TTC549 (cell line): Measurements from ENCODE around the gene KCNT1.

Experiments
- FAIRE-seq: peaks from 2 replicates; lab custom pipeline; 2012; peaks lifted over from hg19 to GRCh38; lab: Jason Lieb, UNC

KCNT1 gene

GRCh38 chr9:135673941-135674340, 28.0 kb upstream of the KCNT1 start:
- no peak for FAIRE-seq

- no peak for FAIRE-seq
Measured at GRCh38 chr9:135674977-135675376, 27.0 kb upstream of the KCNT1 start.

DNA sequence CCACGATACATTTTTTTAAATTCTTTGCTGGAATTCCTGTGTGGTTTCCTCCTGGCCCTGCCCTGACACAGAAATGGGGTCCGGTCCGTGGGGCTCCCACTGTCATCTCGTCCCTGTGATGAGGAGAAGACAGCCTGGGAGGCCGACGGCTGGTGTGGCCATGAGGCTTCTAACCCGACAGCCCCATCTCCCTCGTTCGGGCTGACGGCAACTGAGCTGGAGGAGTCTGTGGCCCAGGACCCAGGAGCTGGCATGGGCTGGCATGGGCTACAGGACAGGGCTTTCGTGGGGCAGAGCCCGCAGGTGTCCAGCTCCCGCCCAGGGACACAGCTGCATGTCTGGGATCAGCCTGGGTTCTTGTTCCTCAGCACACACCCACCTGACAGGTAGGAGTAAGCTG, 25.1 kb upstream of the KCNT1 start:
- no peak for FAIRE-seq

GRCh38 chr9:135677641-135678168, 24.3 kb upstream of the KCNT1 start:
- no peak for FAIRE-seq

GRCh38 chr9:135678236-135679017, 23.6 kb upstream of the KCNT1 start:
- no peak for FAIRE-seq

DNA sequence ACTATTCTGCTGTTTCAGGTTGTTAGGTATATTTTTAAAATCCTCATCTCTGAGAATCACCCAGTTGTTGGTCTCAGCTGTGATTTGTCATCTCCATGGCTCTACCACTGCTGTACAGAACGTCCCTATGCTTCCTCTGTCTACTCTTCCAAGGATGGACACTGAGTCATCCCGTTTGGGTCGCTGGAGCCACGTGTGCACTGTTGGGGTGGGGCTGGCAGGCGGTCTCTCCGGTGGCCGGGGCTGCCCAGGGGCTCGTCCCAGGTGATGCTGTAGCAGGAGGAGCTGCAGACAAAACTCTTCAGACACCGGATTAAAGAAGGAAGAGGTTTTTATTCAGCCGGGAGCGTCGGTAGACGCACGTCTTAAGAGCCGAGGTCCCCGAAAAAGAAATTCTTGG, 21.9 kb upstream of the KCNT1 start:
- no peak for FAIRE-seq

GRCh38 chr9:135681161-135681560, 20.8 kb upstream of the KCNT1 start:
- FAIRE-seq: no peak

DNA sequence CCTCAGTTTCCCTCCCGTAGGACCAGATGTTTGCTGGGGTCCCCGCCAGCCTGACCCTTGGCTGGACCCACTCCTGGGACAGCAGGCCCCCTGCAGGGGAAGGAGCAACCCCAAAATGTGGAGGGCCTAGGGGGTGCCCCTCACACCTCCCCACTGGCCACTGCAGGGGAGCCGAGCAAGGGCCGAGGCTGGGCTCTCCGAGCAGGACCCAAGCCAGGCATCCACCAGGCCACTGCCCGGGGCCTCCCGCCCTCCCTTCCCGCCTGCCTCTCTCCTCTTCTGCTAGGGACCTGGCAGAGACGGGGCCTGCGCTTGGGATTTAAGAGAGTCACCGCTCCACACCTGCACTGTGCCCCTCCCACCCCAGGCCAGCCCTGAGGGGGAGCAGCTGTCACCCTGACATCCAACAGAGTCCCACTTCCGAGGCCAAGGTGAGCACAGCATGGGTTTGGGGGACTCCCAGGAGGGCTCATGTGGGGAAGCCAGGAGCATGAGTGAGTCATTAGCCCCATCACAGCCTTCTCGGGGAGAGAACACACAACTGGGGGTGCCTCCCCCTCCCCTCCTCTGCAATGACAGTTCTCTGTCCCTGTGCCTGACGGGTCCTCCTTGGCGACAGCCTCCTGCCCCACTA, 18.5 kb upstream of the KCNT1 start:
- no peak for FAIRE-seq

GRCh38 chr9:135684691-135685090, 17.3 kb upstream of the KCNT1 start:
- FAIRE-seq: no peak

DNA sequence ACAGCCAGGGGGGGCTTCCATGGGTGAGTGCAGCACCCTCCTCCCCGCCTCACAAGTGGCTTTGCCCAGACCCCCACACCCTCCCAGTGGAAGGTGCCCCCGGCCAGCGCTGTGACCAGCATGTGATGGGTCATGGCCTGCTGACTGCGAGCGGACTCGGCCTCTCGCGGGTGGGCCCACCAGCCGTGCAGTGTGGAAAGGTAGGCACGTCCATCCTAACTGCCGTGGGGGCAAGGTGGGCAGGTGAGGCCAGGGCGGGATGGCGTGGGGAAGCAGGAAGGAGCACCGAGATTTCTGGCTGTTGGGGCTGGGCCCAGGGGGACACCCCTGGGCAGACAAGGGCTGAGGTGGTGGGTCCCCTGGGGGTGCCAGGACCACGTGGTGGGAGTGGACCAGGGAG, 14.8 kb upstream of the KCNT1 start:
- no peak for FAIRE-seq

DNA sequence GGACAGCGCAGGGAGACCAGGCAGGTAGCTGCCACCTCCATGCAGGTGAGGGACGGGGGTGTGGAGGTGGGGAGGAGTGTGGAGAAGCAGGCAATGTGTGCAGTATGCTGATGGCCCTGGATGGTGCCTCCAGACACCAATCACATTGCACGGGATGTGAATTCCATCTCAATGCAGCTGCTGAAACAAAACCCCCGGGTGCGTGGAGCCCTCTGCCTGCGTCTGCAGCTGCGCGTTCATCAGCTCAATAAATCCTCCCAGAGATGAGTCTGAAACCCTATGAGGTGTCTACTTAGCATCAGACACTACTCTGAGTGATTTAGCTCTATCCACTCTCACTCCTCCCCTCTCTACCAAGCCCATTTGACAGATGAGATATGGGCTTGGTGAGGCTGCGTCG, 13.0 kb upstream of the KCNT1 start:
- no peak for FAIRE-seq

DNA sequence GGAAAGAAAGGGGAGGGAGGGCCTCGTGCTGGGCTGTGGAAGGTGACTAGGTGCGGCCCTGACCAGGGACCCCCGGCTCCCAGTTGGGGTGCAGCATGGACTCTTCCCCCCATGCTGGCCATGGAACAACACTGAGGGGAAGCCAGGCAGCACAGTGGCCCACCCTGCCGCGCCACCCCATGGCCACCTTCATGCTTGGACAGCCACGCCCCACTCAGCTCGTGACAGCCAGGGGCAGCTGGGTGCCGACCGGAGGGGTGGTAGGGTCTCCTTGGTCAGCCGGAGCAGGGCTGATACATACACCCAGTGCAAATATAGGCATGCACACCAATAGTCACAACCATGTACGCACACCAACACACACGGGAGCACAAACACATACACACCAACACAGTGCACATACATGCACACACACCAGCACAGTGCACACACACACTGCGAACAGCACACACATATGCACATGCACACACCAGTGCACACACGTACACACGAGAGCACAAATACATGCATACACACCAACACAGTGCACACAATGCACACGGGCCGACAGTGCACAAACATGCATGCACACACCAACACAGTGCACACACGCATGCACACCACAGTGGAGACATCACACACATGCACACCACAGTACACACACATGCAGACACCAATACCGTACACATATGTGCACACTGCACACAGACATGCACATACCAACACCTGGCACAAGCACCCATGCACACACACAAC, 11.0 kb upstream of the KCNT1 start:
- no peak for FAIRE-seq

DNA sequence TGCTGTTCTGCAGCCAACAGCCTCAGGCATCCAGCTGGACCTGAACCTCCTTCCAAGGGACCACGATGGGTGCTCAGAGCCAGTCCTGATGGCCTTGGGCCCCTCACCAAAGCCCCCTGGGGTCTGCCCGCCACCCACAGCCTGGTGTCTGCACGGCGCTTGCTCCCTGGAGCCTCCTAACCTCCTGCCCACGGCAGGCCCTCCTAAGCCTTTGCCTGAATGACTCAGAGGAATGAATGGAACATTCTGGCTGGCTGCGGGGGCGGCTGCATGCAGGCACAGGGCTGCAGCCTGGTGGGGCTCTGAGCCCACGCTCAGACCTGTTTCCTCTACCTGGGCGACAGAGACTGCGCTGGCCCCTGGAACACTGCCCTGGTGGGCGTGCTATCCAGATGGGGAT, 9.6 kb upstream of the KCNT1 start:
- no peak for FAIRE-seq

DNA sequence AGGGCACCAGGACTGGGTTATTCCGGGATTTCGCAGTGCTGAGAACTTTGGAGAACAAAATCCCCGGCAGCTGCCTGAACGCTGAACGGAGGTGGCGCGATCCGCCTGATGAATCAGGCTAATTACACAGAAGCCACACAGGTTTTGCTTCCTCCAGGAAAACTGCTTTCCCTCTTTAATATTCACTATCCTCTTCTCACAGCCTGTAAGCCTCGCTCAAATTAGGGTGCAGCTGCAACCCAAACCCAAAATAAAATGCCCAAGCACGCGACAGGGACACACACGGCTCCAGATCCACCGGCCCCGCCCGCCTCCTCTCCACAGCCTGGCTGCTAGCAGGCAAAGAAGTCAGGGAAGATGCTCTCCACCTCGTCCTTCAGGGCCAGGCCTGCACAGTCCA, 8.7 kb upstream of the KCNT1 start:
- no peak for FAIRE-seq

GRCh38 chr9:135693771-135694170, 8.2 kb upstream of the KCNT1 start:
- no peak for FAIRE-seq

DNA sequence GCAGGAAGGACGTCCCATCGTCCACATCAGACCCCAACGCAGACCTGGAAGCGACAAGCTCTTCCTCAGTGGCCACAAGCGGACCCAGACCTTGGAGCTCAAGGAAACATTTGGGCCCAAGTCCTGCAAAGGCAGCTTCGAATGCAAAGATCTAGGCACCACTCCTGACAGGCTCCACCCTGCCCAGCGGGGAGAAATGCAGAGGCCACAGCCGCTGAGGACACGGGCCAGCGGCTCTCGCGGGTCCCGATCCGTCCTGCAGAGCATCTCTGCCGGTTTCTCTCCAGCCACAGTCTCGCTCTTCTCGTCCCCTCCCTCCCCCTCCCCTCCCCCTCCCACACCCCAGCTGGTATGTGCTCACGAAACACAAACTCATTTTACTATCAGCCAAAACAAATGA, 7.6 kb upstream of the KCNT1 start:
- FAIRE-seq: no peak

DNA sequence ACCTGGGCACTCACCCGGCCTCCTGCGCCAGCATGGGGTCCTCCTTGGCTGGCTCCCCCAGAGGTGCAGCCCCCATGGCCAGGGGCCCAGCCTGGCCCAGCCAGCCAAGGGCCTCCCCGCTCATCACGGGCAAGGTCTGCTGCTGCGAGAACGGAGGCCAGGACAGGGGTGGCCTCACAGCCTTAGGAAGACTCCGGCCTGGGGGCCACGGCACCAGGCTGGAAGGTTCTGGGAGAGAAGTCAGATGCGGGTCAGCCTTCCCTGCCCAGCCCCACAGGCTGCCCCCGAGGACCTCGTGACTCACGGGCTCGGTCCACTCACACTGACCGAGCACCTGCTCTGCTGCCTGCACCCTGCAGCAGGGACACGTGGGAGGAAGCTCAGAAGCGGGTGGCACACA, 6.9 kb upstream of the KCNT1 start:
- no peak for FAIRE-seq

- no peak for FAIRE-seq
Measured at GRCh38 chr9:135695642-135696041, 6.3 kb upstream of the KCNT1 start.

GRCh38 chr9:135696446-135696845, 5.5 kb upstream of the KCNT1 start:
- FAIRE-seq: no peak

GRCh38 chr9:135697226-135697625, 4.8 kb upstream of the KCNT1 start:
- FAIRE-seq: no peak

GRCh38 chr9:135698236-135698635, 3.7 kb upstream of the KCNT1 start:
- FAIRE-seq: no peak

GRCh38 chr9:135698767-135699166, 3.2 kb upstream of the KCNT1 start:
- no peak for FAIRE-seq

- no peak for FAIRE-seq
Measured at GRCh38 chr9:135699440-135699839, 2.5 kb upstream of the KCNT1 start, which contains the start of gene SOHLH1. Gene SOHLH1, minus strand, starts transcription at chr9:135699481. Its CDS starts 14 bp downstream, at chr9:135699467.
